LNCaP clone FGC (cell line): ENCODE data around the gene POLN.
"Not testable (repeated sequence)": the region's sequence is repeated elsewhere in the genome, so short reads cannot be mapped to it uniquely, and the experiment has no call there.

Experiments used
- DNase-seq: peaks from one replicate; pipeline ENCODE4 v3.0.0-alpha.2; 2011; ENCODE audit warnings: low read depth
- H3K4me3 ChIP-seq: 2 replicates; pipeline ENCODE4 v1.5.1; 2011; ENCODE audit warnings: mild to moderate bottlenecking, low read depth, low read length, control low read depth
- TF ChIP-seq, protein P1 (sequence below): IDR thresholded peaks from 2 replicates; pipeline ENCODE4 v1.5.1; 2012; ENCODE audit warnings: mild to moderate bottlenecking; ENCODE audit not compliant: control insufficient read depth, insufficient read depth; ENCODE audit errors: extremely low read depth

Gene POLN

DNA sequence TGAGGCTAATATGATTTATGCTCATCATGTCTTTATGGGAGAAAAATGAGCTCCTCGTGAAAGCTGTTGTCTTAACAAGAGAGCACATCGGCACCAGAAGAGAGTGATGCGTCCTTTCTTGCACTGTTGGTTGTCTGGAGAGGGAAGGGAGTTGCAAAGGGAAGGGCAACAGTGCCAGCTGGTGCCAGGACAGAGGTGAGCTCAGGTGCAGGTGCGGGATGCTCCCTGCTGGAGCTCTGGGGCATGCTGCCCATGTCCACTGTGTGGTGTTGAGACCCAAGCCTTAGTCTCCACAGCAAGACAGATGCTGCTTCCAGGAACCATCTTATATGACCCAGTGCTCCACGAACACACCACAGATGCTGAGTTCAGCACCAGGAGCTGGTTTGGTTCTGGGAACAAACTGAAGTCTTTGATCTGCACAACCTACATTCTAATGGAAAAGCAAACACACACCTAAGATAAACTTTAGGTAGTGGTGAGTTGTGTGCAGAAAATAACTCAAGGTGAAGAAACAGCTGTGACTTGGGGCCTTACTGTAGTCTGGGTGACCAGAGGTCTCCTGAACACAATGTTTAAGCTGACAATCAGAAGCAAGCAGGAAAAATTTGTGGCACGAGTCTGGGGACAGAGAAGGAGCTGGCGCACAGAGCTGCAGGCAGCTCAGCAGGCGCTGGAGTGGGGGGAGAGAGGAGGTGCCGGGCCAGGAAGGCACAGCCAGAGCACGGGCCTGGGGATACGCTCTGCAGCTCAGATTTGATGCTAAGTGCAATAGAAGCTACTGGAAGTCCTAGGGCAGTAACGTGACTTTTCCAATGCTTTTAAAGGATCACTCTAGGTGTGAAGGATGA, 73.2 kb downstream of the POLN start:
- H3K4me3 ChIP-seq: no peak overlapping the region
- DNase-seq: peak; percentile 14
- TF ChIP-seq, protein P1, sequence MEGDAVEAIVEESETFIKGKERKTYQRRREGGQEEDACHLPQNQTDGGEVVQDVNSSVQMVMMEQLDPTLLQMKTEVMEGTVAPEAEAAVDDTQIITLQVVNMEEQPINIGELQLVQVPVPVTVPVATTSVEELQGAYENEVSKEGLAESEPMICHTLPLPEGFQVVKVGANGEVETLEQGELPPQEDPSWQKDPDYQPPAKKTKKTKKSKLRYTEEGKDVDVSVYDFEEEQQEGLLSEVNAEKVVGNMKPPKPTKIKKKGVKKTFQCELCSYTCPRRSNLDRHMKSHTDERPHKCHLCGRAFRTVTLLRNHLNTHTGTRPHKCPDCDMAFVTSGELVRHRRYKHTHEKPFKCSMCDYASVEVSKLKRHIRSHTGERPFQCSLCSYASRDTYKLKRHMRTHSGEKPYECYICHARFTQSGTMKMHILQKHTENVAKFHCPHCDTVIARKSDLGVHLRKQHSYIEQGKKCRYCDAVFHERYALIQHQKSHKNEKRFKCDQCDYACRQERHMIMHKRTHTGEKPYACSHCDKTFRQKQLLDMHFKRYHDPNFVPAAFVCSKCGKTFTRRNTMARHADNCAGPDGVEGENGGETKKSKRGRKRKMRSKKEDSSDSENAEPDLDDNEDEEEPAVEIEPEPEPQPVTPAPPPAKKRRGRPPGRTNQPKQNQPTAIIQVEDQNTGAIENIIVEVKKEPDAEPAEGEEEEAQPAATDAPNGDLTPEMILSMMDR: peak; percentile 62

DNA sequence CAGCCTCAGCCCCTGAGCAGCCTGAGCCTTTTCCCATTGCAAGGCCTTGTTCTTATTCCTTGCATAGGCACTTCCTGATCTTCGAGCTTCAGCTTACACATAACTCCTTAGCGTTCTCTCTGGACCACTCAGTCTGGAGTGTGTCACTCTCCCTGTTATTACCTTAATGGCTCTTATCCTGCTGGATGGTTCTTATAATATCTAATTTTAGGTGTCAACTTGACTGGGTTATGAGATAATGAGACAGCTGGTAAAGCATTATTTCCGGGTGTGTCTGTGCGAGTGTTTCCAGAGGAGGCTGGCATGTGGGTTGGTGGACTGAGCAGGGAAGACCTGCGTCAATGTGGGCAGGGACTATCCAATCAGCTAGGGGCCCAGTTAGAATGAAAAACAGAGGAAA, 75.7 kb downstream of the POLN start:
- DNase-seq: no peak
- TF ChIP-seq, protein P1: no peak
- no peak overlapping the region for H3K4me3 ChIP-seq

DNA sequence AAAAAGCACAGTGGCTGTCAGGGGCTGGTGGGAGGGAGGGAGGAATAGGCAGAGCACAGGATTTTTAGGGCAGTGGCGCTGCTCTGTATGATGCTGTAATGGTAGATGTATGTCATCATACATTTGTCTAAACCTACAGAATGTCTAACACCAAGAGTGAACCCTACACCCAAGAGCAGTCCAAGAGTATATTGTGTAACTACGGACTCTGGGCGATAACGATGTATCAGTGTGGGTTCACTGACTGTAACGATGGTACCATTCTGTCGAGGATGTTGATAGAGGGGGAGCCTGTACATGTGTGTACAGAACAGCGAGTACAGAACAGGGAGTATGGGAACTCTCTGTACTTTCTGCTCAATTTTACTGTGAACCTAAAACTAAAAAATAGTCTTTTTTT, 76.5 kb downstream of the POLN start:
- DNase-seq: no peak
- TF ChIP-seq, protein P1: no peak
- H3K4me3 ChIP-seq: no peak overlapping the region

DNA sequence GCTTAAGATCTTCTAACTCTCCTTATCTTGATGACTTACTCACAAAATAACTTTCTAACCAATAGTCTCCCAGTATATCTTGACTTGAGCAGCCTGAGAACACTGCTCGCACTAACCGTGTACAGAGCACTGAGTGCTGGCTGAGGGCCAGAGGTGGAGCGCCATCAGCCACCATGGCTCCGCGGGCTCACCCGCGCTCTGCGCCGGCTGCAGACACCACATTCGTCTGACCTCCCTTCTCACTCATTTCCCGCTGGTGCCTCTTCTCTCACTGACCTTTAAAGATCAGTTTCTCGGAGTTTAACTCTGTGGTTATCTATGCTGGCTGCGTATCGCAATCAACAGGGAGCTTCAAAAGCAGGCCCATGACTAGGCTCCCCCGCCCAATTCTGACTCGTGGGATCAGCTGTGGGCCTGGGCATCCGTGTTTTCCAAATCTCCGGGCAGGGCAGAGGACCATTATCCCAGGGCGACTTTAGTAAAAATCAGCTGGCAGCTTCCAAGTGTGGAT, 78.6 kb downstream of the POLN start:
- TF ChIP-seq, protein P1: no peak
- no peak overlapping the region for H3K4me3 ChIP-seq
- DNase-seq: no peak

DNA sequence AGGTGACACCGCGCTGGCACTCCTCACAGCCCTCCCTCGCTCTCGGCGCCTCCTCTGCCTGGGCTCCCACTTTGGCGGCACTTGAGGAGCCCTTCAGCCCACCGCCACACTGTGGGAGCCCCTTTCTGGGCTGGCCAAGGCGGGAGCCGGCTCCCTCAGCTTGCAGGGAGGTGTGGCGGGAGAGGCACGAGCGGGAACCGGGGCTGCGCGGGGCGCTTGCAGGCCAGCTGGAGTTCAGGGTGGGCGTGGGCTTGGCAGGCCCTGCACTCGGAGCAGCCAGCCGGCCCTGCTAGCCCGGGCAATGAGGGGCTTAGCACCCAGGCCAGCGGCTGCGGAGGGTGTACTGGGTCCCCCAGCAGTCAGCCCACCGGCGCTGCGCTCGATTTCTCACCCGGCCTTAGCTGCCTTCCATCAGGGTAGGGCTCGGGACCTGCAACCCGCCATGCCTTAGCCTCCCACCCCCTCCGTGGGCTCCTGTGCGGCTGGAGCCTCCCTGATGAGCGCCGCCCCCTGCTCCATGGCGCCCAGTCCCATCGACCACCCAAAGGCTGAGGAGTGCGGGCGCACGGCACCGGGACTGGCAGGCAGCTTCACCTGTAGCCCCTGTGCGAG, 80.7 kb downstream of the POLN start:
- DNase-seq, H3K4me3 ChIP-seq: not testable (repeated sequence)

DNA sequence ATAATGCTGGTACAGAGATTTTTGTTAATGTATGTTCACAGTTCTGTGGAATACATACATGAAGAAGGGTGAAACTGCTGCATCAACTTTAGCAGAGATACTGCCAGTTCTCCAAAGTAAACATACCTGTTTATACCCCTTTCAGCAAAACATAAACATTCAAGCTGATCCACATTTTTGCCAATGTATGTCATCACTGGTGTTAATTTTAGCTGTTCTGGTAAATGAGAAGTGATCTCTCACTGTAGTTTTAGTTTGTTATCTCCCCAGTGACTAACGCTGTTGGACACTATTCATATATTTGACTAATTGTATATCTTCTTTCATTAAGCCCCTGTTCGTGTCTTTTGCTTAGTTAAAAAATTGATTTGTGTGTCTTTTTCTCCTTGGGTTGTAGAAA, 82.0 kb downstream of the POLN start:
- TF ChIP-seq, protein P1: no peak
- no peak for DNase-seq
- no peak overlapping the region for H3K4me3 ChIP-seq

DNA sequence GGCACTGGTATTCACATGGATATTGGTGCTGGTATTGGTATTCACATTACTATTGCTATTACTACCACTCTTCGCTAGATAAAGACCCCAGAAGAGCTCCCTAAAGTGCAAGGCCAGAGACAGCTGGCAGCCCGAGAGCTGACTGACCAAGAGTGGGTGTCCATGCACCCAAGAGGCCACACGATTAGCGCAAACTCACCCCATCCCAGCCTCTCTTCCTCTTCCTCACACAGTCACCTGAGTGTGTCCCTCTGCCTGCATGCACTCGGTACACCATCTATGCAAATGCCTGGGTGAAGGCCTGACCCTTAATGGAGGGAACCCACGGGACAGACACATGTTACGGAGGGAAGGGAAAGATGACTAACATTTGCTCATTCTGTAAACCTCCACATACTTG, 86.7 kb downstream of the POLN start:
- H3K4me3 ChIP-seq: no peak overlapping the region
- TF ChIP-seq, protein P1: no peak
- no peak for DNase-seq
